PFSK-1 (cell line): ENCODE results near the gene STK32B.

Experiments used
- POLR2AphosphoS5 ChIP-seq: IDR thresholded peaks from 2 replicates; pipeline ENCODE4 v1.6.1; 2012; ENCODE audit warnings: low read depth, mild to moderate bottlenecking, control low read depth, low read length, moderate library complexity
- SIN3A ChIP-seq: IDR thresholded peaks from 2 replicates; pipeline ENCODE4 v1.6.1; 2012; ENCODE audit warnings: mild to moderate bottlenecking, low read length, moderate library complexity, borderline replicate concordance; ENCODE audit not compliant: insufficient read depth
- TAF1 ChIP-seq: IDR thresholded peaks from 2 replicates; pipeline ENCODE4 v1.6.1; 2012; ENCODE audit warnings: low read length, control low read depth, borderline replicate concordance; ENCODE audit not compliant: insufficient read depth
- TF ChIP-seq, protein P1 (sequence below), 2 experiments: IDR thresholded peaks; 2 replicates each; pipeline versions ENCODE4 v1.6.1 to v1.8.0; 2011 to 2012; ENCODE audit warnings: low read depth in 2 of 2, low read length in 2 of 2, control low read depth in 1 of 2, inconsistent platforms in 1 of 2, mild to moderate bottlenecking in 1 of 2, moderate library complexity in 1 of 2; ENCODE audit not compliant: insufficient read depth in 1 of 2

DNA sequence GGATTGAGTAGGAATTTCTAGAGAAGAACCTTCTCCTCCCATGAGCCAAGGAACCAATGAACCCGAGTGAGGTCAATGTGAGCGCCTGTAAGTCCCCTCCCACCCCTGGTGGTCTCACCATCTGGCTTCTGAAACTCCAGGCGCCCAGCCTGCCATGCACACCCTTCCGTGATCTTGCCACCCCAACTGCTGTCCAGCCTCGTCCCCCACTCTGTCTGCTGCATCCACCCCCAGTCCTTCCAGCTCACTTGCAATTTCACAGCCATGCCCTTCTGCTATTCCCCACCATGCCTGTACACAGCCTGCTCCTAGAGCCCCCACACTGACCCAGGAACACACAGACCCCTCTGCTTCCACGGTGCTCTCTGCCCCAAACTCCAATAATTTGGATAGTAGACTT is 323.7 kb downstream of the STK32B start:
- TF ChIP-seq TAF1 (no peak), POLR2AphosphoS5 (no peak), SIN3A (no peak)
- TF ChIP-seq, protein P1, sequence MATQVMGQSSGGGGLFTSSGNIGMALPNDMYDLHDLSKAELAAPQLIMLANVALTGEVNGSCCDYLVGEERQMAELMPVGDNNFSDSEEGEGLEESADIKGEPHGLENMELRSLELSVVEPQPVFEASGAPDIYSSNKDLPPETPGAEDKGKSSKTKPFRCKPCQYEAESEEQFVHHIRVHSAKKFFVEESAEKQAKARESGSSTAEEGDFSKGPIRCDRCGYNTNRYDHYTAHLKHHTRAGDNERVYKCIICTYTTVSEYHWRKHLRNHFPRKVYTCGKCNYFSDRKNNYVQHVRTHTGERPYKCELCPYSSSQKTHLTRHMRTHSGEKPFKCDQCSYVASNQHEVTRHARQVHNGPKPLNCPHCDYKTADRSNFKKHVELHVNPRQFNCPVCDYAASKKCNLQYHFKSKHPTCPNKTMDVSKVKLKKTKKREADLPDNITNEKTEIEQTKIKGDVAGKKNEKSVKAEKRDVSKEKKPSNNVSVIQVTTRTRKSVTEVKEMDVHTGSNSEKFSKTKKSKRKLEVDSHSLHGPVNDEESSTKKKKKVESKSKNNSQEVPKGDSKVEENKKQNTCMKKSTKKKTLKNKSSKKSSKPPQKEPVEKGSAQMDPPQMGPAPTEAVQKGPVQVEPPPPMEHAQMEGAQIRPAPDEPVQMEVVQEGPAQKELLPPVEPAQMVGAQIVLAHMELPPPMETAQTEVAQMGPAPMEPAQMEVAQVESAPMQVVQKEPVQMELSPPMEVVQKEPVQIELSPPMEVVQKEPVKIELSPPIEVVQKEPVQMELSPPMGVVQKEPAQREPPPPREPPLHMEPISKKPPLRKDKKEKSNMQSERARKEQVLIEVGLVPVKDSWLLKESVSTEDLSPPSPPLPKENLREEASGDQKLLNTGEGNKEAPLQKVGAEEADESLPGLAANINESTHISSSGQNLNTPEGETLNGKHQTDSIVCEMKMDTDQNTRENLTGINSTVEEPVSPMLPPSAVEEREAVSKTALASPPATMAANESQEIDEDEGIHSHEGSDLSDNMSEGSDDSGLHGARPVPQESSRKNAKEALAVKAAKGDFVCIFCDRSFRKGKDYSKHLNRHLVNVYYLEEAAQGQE (IDR thresholded peaks at IDR 0.05; ENCODE audit: insufficient read depth in 1 of 2, low read depth in 2 of 2, low read length in 2 of 2) = no peak
